Right lobe of liver (tissue), 6 donors: ENCODE results near the gene TMEM14B. TPM values are rescaled to one million over a fixed set of nuclear protein-coding genes. Genes with fewer than 3 reads are reported as not detected.
"Not testable (repeated sequence)": the region's sequence is repeated elsewhere in the genome, so short reads cannot be mapped to it uniquely, and the experiment has no call there.

ENCODE experiments used
- ATAC-seq, 4 donors: fragments of 200-7000 bp; cut with Tn5 transposase; one replicate each; pipeline ENCODE4 v1.9.1; 2020; ENCODE audit warnings: mild to moderate bottlenecking in 4 of 4, moderate library complexity in 4 of 4
- DNase-seq, 3 donors: peaks; one replicate each; pipeline ENCODE4 v3.0.0-alpha.2; 2020
- H3K27ac ChIP-seq, 3 donors: fragments of 200-600 bp; one replicate each; pipeline ENCODE4 v1.8.0; 2022
- H3K27me3 ChIP-seq, 2 donors: fragments of 200-600 bp; one replicate each; pipeline ENCODE4 v1.8.0; 2022
- H3K36me3 ChIP-seq, 4 donors: fragments of 200-600 bp; sonication (generic) in 1 of 4; one replicate each; pipeline versions ENCODE4 v1.5.1 to v1.8.0; 2017 to 2022; ENCODE audit warnings: control low read depth in 1 of 4
- H3K4me1 ChIP-seq, 4 donors: fragments of 200-600 bp; sonication (generic) in 1 of 4; one replicate each; pipeline versions ENCODE4 v1.5.1 to v1.8.0; 2017 to 2022; ENCODE audit warnings: control low read depth in 1 of 4
- H3K4me3 ChIP-seq, 3 donors: fragments of 200-600 bp; one replicate each; pipeline ENCODE4 v1.8.0; 2022
- H3K9me3 ChIP-seq, 4 donors: fragments of 200-600 bp; sonication (generic) in 1 of 4; one replicate each; pipeline versions ENCODE4 v1.5.1 to v1.8.0; 2017 to 2022; ENCODE audit warnings: control low read depth in 1 of 4
- POLR2A ChIP-seq: fragments of 450-650 bp; IDR thresholded peaks from one replicate; pipeline ENCODE4 v1.6.1; 2017; ENCODE audit warnings: antibody characterized with exemption, mild to moderate bottlenecking
- WGBS: methylation state at CpG from one replicate; pipeline ENCODE4 v1.1.6; 2018; ENCODE audit warnings: low coverage, low lambda C conversion rate; ENCODE audit not compliant: insufficient coverage; ENCODE audit errors: missing lambda C conversion rate; 5-methylcytosine and 5-hydroxymethylcytosine counted together
- intact Hi-C, 2 donors: fragments of 100-400 bp; cut with DNase I; formaldehyde crosslinking; loops; one replicate each; pipeline versions ENCODE4 v1.11.2 to v1.14.1; 2022
- total RNA-seq, 6 experiments: library from RNA; depleted of rRNA in 2 of 6; stranded (reverse); fragments of >200 nt in 2 of 6; fragmentation: NEBNext Ultra II Directional in 3 of 6; extraction: Animal tissue kit (Norgen Biotek cat#: 25700) in 3 of 6; gene quantifications; one replicate each; pipeline versions ENCODE4 v1.1.0 to v1.2.4, GENCODE V29; 2016 to 2023
- TF ChIP-seq, protein P1 (sequence below), 4 donors: fragments of 200-600 bp in 3 of 4; fragments of 450-650 bp in 1 of 4; IDR thresholded peaks; one replicate each; pipeline versions ENCODE4 v1.5.1 to v1.8.0; 2016 to 2022; ENCODE audit warnings: antibody characterized with exemption in 4 of 4, mild to moderate bottlenecking in 2 of 4
- donor health status: DM: no; HTN: yes; CAD: no.
- donor health status: DM: no; HTN: no; CAD: no.
- donor health status: DM: no; HTN: no; CAD: no.
- donor health status: DM: no; HTN: yes; CAD: no.
- donor health status: DM: no; HTN: yes; CAD: no.

TMEM14B gene
- total RNA-seq, 6 experiments from 2014 or later = 32.6 to 49.8 (median 43.5) TPM

DNA sequence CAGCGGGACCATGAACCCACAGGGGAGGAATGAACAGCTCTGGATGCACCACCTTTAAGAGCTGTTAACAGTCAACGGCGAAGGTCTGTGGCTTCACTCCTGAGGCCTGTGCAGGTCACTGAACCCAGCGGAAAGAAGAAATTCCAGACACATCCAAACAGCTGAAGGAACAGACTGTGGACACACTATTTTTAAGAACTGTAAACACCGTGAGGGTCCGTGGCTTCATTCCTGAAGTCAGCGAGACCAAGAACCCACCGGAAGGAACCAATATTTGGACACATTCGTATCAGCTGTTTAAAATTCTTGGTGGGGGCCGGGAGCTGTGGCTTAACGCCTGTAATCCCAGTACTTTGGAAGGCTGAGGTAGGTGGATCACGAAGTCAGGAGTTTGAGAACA is 5.4 kb upstream of the TMEM14B start:
- Histone ChIP-seq H3K4me3 (no peak overlapping the region), H3K36me3 (no peaks in the 10 kb centered on the region), H3K9me3 (no peaks in the 10 kb centered on the region), H3K27ac (no peak overlapping the region), H3K27me3 (no peaks in the 10 kb centered on the region), H3K4me1 (no peaks in the 10 kb centered on the region)
- TF ChIP-seq, protein P1, sequence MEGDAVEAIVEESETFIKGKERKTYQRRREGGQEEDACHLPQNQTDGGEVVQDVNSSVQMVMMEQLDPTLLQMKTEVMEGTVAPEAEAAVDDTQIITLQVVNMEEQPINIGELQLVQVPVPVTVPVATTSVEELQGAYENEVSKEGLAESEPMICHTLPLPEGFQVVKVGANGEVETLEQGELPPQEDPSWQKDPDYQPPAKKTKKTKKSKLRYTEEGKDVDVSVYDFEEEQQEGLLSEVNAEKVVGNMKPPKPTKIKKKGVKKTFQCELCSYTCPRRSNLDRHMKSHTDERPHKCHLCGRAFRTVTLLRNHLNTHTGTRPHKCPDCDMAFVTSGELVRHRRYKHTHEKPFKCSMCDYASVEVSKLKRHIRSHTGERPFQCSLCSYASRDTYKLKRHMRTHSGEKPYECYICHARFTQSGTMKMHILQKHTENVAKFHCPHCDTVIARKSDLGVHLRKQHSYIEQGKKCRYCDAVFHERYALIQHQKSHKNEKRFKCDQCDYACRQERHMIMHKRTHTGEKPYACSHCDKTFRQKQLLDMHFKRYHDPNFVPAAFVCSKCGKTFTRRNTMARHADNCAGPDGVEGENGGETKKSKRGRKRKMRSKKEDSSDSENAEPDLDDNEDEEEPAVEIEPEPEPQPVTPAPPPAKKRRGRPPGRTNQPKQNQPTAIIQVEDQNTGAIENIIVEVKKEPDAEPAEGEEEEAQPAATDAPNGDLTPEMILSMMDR (IDR thresholded peaks at IDR 0.05) = no peak
- no peak for TF ChIP-seq POLR2A
- 64% methylated on average over 7 of the region's 12 CpGs for WGBS
- intact Hi-C loops = no loop called here
- ATAC-seq = no peak
- no peak for DNase-seq

DNA sequence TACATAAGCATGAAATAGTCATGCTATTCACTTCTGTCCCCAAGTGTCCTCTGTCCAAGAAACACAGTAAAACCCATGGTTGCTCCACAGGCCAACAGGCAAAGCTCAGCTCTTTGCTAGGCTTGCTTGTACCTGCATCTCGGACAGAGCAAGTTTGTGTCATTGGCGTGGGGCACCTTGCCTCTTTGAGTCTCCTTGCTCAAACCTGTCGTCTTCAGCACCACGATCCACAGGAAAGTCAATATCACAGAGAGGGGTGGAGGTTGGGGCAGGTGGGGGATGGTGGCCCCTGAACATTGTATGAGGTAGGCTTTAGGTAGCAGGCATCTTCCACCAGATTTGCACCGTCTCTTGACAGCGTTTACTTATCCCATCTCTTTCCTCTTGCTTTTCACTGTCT is 4.1 kb upstream of the TMEM14B start:
- Histone ChIP-seq H3K27ac (no peak overlapping the region), H3K36me3 (no peaks in the 10 kb centered on the region), H3K4me3 (no peak overlapping the region), H3K27me3 (no peaks in the 10 kb centered on the region), H3K4me1 (peaks cover 0 to 2% (median 0%) of the 10 kb centered on the region in 4 donors), H3K9me3 (no peaks in the 10 kb centered on the region)
- WGBS = 83% methylated on average over 3 of the region's 6 CpGs
- TF ChIP-seq POLR2A = no peak
- intact Hi-C loops = no loop called here
- ATAC-seq (no peak), DNase-seq (no peak)

DNA sequence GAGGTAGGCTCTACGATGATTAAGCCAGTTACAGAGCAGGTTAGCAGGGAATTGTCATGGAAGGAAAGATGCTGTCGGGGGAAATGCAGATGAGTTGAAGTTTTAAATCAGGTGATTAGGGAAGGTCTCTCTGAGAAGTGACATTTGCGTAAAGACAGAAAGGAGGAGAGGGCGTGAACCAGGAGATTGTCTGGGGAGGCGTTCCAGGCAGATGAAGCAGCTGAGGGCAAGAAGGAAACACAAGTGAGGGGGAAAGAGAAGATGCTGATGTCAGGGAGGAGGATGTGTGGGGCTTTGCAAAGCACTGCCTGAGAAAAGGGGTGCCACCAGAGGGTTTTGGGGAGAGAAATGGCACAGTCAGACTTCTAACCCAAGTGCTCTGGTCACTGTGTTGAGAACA is 2.5 kb upstream of the TMEM14B start:
- 87% methylated on average over 5 of the region's 5 CpGs for WGBS
- DNase-seq (no peak), ATAC-seq (no peak)
- Histone ChIP-seq H3K4me1 (peaks cover 0 to 10% (median 0%) of the 10 kb centered on the region in 4 donors), H3K27ac (no peak overlapping the region), H3K36me3 (no peaks in the 10 kb centered on the region), H3K4me3 (no peak overlapping the region), H3K27me3 (no peaks in the 10 kb centered on the region), H3K9me3 (no peaks in the 10 kb centered on the region)
- TF ChIP-seq, protein P1 (IDR thresholded peaks at IDR 0.05) = no peak
- TF ChIP-seq POLR2A = no peak
- intact Hi-C loops = no loop called here

DNA sequence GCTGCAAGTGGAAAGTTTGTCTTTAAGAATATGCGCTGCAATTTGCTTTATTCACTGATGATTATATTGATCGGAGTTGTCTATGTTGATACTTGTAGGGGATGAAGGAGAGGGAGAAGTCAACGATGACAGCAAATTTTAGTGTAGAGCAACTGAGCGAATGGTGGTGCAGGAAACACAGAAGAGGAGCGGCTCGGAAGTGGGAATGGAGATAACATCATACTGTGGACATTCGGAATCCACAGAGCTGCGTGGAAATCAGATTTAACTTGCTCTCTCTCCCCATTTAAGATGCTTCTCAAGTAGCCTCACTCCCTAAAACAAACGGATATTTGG is 722 bp upstream of the TMEM14B start:
- DNase-seq (no peak), ATAC-seq (no peak)
- no peak for TF ChIP-seq POLR2A
- TF ChIP-seq, protein P1 (IDR thresholded peaks at IDR 0.05) = no peak
- Histone ChIP-seq H3K36me3 (peaks cover 0 to 4% (median 0%) of the 10 kb centered on the region in 4 donors), H3K9me3 (no peaks in the 10 kb centered on the region), H3K27me3 (no peaks in the 10 kb centered on the region), H3K4me3 (peak overlapping the region; percentile 66 to 85 (median 81)), H3K27ac (no peak overlapping the region), H3K4me1 (peaks cover 0 to 10% (median 0%) of the 10 kb centered on the region in 4 donors)
- intact Hi-C loops = no loop called here
- 64% methylated on average over 8 of the region's 9 CpGs for WGBS

DNA sequence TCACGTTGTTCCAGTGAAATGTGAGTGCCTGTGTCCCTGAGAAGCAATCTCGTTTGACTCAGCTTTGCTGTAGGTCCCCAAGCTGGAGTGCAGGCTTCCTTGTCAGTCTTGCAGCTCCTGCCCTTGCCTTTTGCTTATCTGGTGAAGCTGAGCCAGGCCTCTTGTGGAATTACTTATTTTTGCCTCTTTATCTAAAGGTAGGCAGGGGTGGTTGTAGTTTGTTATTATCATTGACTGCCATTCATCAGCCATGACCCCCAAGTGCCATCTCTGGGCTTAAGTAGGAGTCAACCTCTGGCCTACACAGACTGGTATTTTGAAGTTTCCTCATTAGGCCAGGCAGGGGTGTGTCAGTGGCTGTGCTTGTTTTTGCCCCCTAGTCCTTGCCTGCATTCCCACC is 2.1 kb downstream of the TMEM14B start:
- intact Hi-C loops = no loop called here
- 75% methylated on average over 2 of the region's 2 CpGs for WGBS
- H3K36me3 ChIP-seq = peaks cover 0 to 7% (median 2%) of the 10 kb centered on the region in 4 donors
- H3K27me3 ChIP-seq = no peaks in the 10 kb centered on the region
- no peak overlapping the region for H3K27ac ChIP-seq
- ATAC-seq (no peak), DNase-seq (no peak)
- TF ChIP-seq, protein P1 (IDR thresholded peaks at IDR 0.05) = no peak
- no peak for TF ChIP-seq POLR2A
- H3K4me3 ChIP-seq = no peak overlapping the region
- H3K4me1 ChIP-seq = peaks cover 0 to 10% (median 0%) of the 10 kb centered on the region in 4 donors
- H3K9me3 ChIP-seq = no peaks in the 10 kb centered on the region

DNA sequence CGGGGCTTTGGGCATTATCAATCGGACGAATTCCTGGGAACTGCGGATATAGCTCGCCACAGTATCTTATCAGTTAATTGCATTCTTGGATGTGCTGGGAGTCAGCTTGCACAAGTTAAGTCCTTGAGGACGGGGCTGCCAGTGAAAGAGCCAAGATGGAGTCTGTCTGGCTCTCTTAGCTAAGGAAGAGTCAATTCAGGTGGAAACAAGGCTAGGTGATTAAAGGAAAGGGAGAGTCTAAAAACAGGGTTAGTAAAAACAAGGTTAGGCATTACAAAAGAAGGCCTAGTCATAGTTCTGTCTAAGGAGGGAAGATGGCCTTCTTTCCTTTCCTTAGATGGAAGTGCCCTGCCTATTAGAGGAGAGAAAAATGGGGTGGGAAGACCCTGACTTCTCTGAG is 3.0 kb downstream of the TMEM14B start:
- H3K9me3 ChIP-seq, H3K4me3 ChIP-seq, H3K27me3 ChIP-seq, H3K27ac ChIP-seq, ATAC-seq, intact Hi-C loops, DNase-seq: not testable (repeated sequence)
- WGBS = 85% methylated on average over 6 of the region's 6 CpGs
- Histone ChIP-seq H3K36me3 (peaks cover 0 to 13% (median 6%) of the 10 kb centered on the region in 4 donors), H3K4me1 (peaks cover 0 to 10% (median 0%) of the 10 kb centered on the region in 4 donors)

DNA sequence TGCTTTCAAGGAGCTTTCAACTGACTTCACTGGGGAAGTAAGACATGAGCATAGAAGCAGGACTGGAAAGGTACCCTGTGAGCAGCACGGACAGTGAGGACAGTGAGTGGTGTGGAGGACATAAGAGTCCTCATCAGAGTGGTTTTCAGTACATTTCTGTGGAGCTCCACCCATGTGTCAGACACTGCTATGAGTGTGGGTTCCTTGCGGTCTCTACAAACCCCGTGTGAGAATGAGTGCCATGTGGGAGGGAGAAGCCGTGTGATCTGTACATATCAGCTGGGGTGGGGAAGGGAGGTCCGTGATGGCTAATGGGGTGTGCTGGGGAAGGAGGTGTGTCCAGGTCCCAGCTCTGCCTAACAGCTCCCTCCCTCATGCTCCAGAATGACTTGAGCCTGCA is 4.2 kb downstream of the TMEM14B start:
- intact Hi-C loops, H3K4me3 ChIP-seq, H3K9me3 ChIP-seq, DNase-seq, H3K27ac ChIP-seq, H3K27me3 ChIP-seq, ATAC-seq: not testable (repeated sequence)
- peaks cover 0 to 19% (median 8%) of the 10 kb centered on the region in 4 donors for H3K36me3 ChIP-seq
- peaks cover 0 to 10% (median 0%) of the 10 kb centered on the region in 4 donors for H3K4me1 ChIP-seq
- WGBS = 100% methylated on average over 1 of the region's 5 CpGs
